ENCODE measurements around the gene RNU6-1. TPM values are rescaled to one million over a fixed set of nuclear protein-coding genes. Genes with fewer than 3 reads are reported as not detected.

RNU6-1 gene
- total and polyA plus RNA-seq, 8 donors = not detected

GRCh38 chr15:67852418-67852817 lies 12.6 kb upstream of the RNU6-1 start:
- no peak overlapping the region for H3K27ac ChIP-seq
- intact Hi-C loops (cut with DNase I) = no loop called here
- no peak for ATAC-seq

GRCh38 chr15:67850994-67851571 lies 11.2 kb upstream of the RNU6-1 start:
- H3K4me3 ChIP-seq = no peak overlapping the region
- H3K27me3 ChIP-seq = no peaks in the 10 kb centered on the region
- H3K4me1 ChIP-seq = peaks cover 0 to 9% of the 10 kb centered on the region in 2 donors
- TF ChIP-seq CTCF (IDR thresholded peaks at IDR 0.05) = no peak
- ATAC-seq = peak; percentile 83
- DNase-seq = peak in 1 of 4 donors; percentile 66
- no peaks in the 10 kb centered on the region for H3K36me3 ChIP-seq
- intact Hi-C loops (cut with DNase I) = no loop called here
- H3K27ac ChIP-seq = peak overlapping the region in 1 of 2 donors; percentile 85
- no peaks in the 10 kb centered on the region for H3K9me3 ChIP-seq

More at GRCh38 chr15:67852418-67852817, 12.6 kb upstream of the RNU6-1 start:
- H3K9me3 ChIP-seq = no peaks in the 10 kb centered on the region
- DNase-seq = no peak
- no peak overlapping the region for H3K4me3 ChIP-seq
- H3K36me3 ChIP-seq = no peaks in the 10 kb centered on the region
- no peak for TF ChIP-seq CTCF (IDR thresholded peaks at IDR 0.05)
- no peaks in the 10 kb centered on the region for H3K27me3 ChIP-seq
- H3K4me1 ChIP-seq = peaks cover 0 to 9% of the 10 kb centered on the region in 2 donors

GRCh38 chr15:67850336-67850735 lies 10.5 kb upstream of the RNU6-1 start:
- intact Hi-C loops (cut with DNase I) = no loop called here
- no peaks in the 10 kb centered on the region for H3K36me3 ChIP-seq
- peak overlapping the region in 1 of 2 donors; percentile 85 for H3K27ac ChIP-seq
- H3K4me3 ChIP-seq = no peak overlapping the region
- no peak for DNase-seq
- no peak for TF ChIP-seq CTCF (IDR thresholded peaks at IDR 0.05)
- ATAC-seq = no peak
- peaks cover 0 to 9% of the 10 kb centered on the region in 2 donors for H3K4me1 ChIP-seq
- H3K27me3 ChIP-seq = no peaks in the 10 kb centered on the region
- no peaks in the 10 kb centered on the region for H3K9me3 ChIP-seq

- intact Hi-C loops (cut with DNase I) = no loop called here
- Histone ChIP-seq H3K4me1 (peaks cover 0 to 9% of the 10 kb centered on the region in 2 donors), H3K36me3 (no peaks in the 10 kb centered on the region), H3K4me3 (no peak overlapping the region), H3K27me3 (no peaks in the 10 kb centered on the region), H3K27ac (no peak overlapping the region), H3K9me3 (no peaks in the 10 kb centered on the region)
- no peak for DNase-seq
- ATAC-seq = no peak
- no peak for TF ChIP-seq CTCF (IDR thresholded peaks at IDR 0.05)
Measured at GRCh38 chr15:67849538-67849937, 9.7 kb upstream of the RNU6-1 start.

- DNase-seq = no peak
- Histone ChIP-seq H3K4me1 (peaks cover 0 to 16% of the 10 kb centered on the region in 2 donors), H3K27ac (no peak overlapping the region), H3K4me3 (no peak overlapping the region), H3K36me3 (no peaks in the 10 kb centered on the region), H3K9me3 (no peaks in the 10 kb centered on the region), H3K27me3 (no peaks in the 10 kb centered on the region)
- TF ChIP-seq CTCF (IDR thresholded peaks at IDR 0.05) = no peak
- ATAC-seq = no peak
- intact Hi-C loops (cut with DNase I) = no loop called here
Measured at GRCh38 chr15:67845974-67846373, 6.1 kb upstream of the RNU6-1 start.

Measured in left lung (tissue), 10 donors.